ENCODE data around the gene TRAPPC14.
"Not testable (repeated sequence)": the region's sequence is repeated elsewhere in the genome, so short reads cannot be mapped to it uniquely, and the experiment has no call there.

TRAPPC14 gene

GRCh38 chr7:100191775-100192174 is 33.3 kb upstream of the TRAPPC14 start:
- no peaks in the 10 kb centered on the region for H3K36me3 ChIP-seq (ENCODE audit: insufficient read depth, insufficient read length, low read length)
- H3K4me3 ChIP-seq (ENCODE audit: insufficient read length, low read depth), result no peak overlapping the region
- no peaks in the 10 kb centered on the region for H3K9me3 ChIP-seq (ENCODE audit: insufficient read depth, low read length)
- no peak overlapping the region for H3K9ac ChIP-seq (ENCODE audit: insufficient read length, low read depth)
- TF ChIP-seq YY1 (IDR thresholded peaks at IDR 0.05; ENCODE audit: insufficient read depth, insufficient read length), result no peak
- TF ChIP-seq ZNF274 (IDR thresholded peaks at IDR 0.05; ENCODE audit: low read depth, low read length), result no peak
- no peak for TF ChIP-seq SUZ12 (IDR thresholded peaks at IDR 0.05; ENCODE audit: extremely low read depth, insufficient read depth, insufficient read length)
- no peaks in the 10 kb centered on the region for H3K27me3 ChIP-seq (ENCODE audit: insufficient read depth, insufficient read length)
- no peak for DNase-seq (ENCODE audit: low read depth, low spot score)
- H3K4me1 ChIP-seq (ENCODE audit: insufficient read depth, insufficient read length), result no peaks in the 10 kb centered on the region

- TF ChIP-seq SUZ12 (IDR thresholded peaks at IDR 0.05; ENCODE audit: extremely low read depth, insufficient read depth, insufficient read length) (no peak), YY1 (IDR thresholded peaks at IDR 0.05; ENCODE audit: insufficient read depth, insufficient read length) (no peak)
- Histone ChIP-seq H3K9ac (ENCODE audit: insufficient read length, low read depth) (no peak overlapping the region), H3K9me3 (ENCODE audit: insufficient read depth, low read length) (no peaks in the 10 kb centered on the region), H3K4me3 (ENCODE audit: insufficient read length, low read depth) (no peak overlapping the region), H3K27me3 (ENCODE audit: insufficient read depth, insufficient read length) (no peaks in the 10 kb centered on the region), H3K36me3 (ENCODE audit: insufficient read depth, insufficient read length, low read length) (no peaks in the 10 kb centered on the region), H3K4me1 (ENCODE audit: insufficient read depth, insufficient read length) (no peaks in the 10 kb centered on the region)
- no peak for DNase-seq (ENCODE audit: low read depth, low spot score)
Observed at GRCh38 chr7:100190048-100190711, 31.7 kb upstream of the TRAPPC14 start.

- Histone ChIP-seq H3K4me1 (ENCODE audit: insufficient read depth, insufficient read length) (no peaks in the 10 kb centered on the region), H3K4me3 (ENCODE audit: insufficient read length, low read depth) (no peak overlapping the region), H3K27me3 (ENCODE audit: insufficient read depth, insufficient read length) (no peaks in the 10 kb centered on the region), H3K36me3 (ENCODE audit: insufficient read depth, insufficient read length, low read length) (no peaks in the 10 kb centered on the region), H3K9me3 (ENCODE audit: insufficient read depth, low read length) (no peaks in the 10 kb centered on the region), H3K9ac (ENCODE audit: insufficient read length, low read depth) (no peak overlapping the region)
- DNase-seq (ENCODE audit: low read depth, low spot score), result no peak
- TF ChIP-seq ZNF274 (IDR thresholded peaks at IDR 0.05; ENCODE audit: low read depth, low read length) (no peak), YY1 (IDR thresholded peaks at IDR 0.05; ENCODE audit: insufficient read depth, insufficient read length) (no peak), SUZ12 (IDR thresholded peaks at IDR 0.05; ENCODE audit: extremely low read depth, insufficient read depth, insufficient read length) (no peak)
Observed at GRCh38 chr7:100189061-100189460, 30.5 kb upstream of the TRAPPC14 start.

GRCh38 chr7:100185726-100186125 is 27.2 kb upstream of the TRAPPC14 start:
- no peak for TF ChIP-seq ZNF274 (IDR thresholded peaks at IDR 0.05; ENCODE audit: low read depth, low read length)
- TF ChIP-seq SUZ12 (IDR thresholded peaks at IDR 0.05; ENCODE audit: extremely low read depth, insufficient read depth, insufficient read length), result no peak
- no peak for TF ChIP-seq YY1 (IDR thresholded peaks at IDR 0.05; ENCODE audit: insufficient read depth, insufficient read length)

GRCh38 chr7:100183090-100183489 is 24.6 kb upstream of the TRAPPC14 start:
- DNase-seq (ENCODE audit: low read depth, low spot score); H3K9ac ChIP-seq (ENCODE audit: insufficient read length, low read depth); H3K4me1 ChIP-seq (ENCODE audit: insufficient read depth, insufficient read length); H3K9me3 ChIP-seq (ENCODE audit: insufficient read depth, low read length); H3K4me3 ChIP-seq (ENCODE audit: insufficient read length, low read depth); H3K36me3 ChIP-seq (ENCODE audit: insufficient read depth, insufficient read length, low read length); H3K27me3 ChIP-seq (ENCODE audit: insufficient read depth, insufficient read length): not testable (repeated sequence)

More at GRCh38 chr7:100185726-100186125, 27.2 kb upstream of the TRAPPC14 start:
- H3K27me3 ChIP-seq (ENCODE audit: insufficient read depth, insufficient read length), result no peaks in the 10 kb centered on the region
- H3K4me1 ChIP-seq (ENCODE audit: insufficient read depth, insufficient read length), result no peaks in the 10 kb centered on the region
- H3K9me3 ChIP-seq (ENCODE audit: insufficient read depth, low read length), result no peaks in the 10 kb centered on the region
- H3K36me3 ChIP-seq (ENCODE audit: insufficient read depth, insufficient read length, low read length), result no peaks in the 10 kb centered on the region
- no peak for DNase-seq (ENCODE audit: low read depth, low spot score)
- no peak overlapping the region for H3K9ac ChIP-seq (ENCODE audit: insufficient read length, low read depth)
- H3K4me3 ChIP-seq (ENCODE audit: insufficient read length, low read depth), result no peak overlapping the region

GRCh38 chr7:100182616-100183015 is 24.1 kb upstream of the TRAPPC14 start:
- not testable (repeated sequence) for H3K36me3 ChIP-seq (ENCODE audit: insufficient read depth, insufficient read length, low read length); H3K9me3 ChIP-seq (ENCODE audit: insufficient read depth, low read length); H3K4me3 ChIP-seq (ENCODE audit: insufficient read length, low read depth); H3K27me3 ChIP-seq (ENCODE audit: insufficient read depth, insufficient read length); H3K9ac ChIP-seq (ENCODE audit: insufficient read length, low read depth); DNase-seq (ENCODE audit: low read depth, low spot score); H3K4me1 ChIP-seq (ENCODE audit: insufficient read depth, insufficient read length)

- not testable (repeated sequence) for H3K4me1 ChIP-seq (ENCODE audit: insufficient read depth, insufficient read length); DNase-seq (ENCODE audit: low read depth, low spot score); H3K9ac ChIP-seq (ENCODE audit: insufficient read length, low read depth); H3K27me3 ChIP-seq (ENCODE audit: insufficient read depth, insufficient read length); H3K4me3 ChIP-seq (ENCODE audit: insufficient read length, low read depth); H3K9me3 ChIP-seq (ENCODE audit: insufficient read depth, low read length); H3K36me3 ChIP-seq (ENCODE audit: insufficient read depth, insufficient read length, low read length)
Observed at GRCh38 chr7:100180084-100180483, 21.6 kb upstream of the TRAPPC14 start.
